Stimulated activated CD4-positive, alpha-beta T cell treated with anti-CD3 and anti-CD28 coated beads, Interleukin-12 subunit alpha, Interleukin-12 subunit beta, amount 100 ng/mL, for 48 hours (primary cell): Measurements from ENCODE around the gene PKP1.

Source experiments
- DNase-seq, 3 donors: peaks; one replicate each; pipeline ENCODE4 v3.0.0-alpha.2; 2020; ENCODE audit warnings: low read depth in 2 of 3, low spot score in 1 of 3

Gene PKP1

GRCh38 chr1:201259476-201260235, 23.6 kb upstream of the PKP1 start:
- DNase-seq = no peak

- DNase-seq = no peak
These were observed 23.1 kb upstream of the PKP1 start for GRCh38 chr1:201260236-201260590.

GRCh38 chr1:201260648-201261311, 22.5 kb upstream of the PKP1 start:
- DNase-seq = no peak

- DNase-seq = no peak
These were observed 21.3 kb upstream of the PKP1 start for GRCh38 chr1:201261771-201262547.

- DNase-seq = no peak
These were observed 20.2 kb upstream of the PKP1 start for GRCh38 chr1:201262963-201263608.

GRCh38 chr1:201264072-201264471, 19.2 kb upstream of the PKP1 start:
- DNase-seq = no peak

- no peak for DNase-seq
These were observed 18.8 kb upstream of the PKP1 start for GRCh38 chr1:201264554-201264953.

GRCh38 chr1:201265756-201266155, 17.6 kb upstream of the PKP1 start:
- no peak for DNase-seq

- no peak for DNase-seq
These were observed 17.0 kb upstream of the PKP1 start for GRCh38 chr1:201266276-201266675.

GRCh38 chr1:201266774-201267173, 16.5 kb upstream of the PKP1 start:
- DNase-seq = no peak

- no peak for DNase-seq
These were observed 15.7 kb upstream of the PKP1 start for GRCh38 chr1:201267481-201268229.

GRCh38 chr1:201268604-201269151, 14.6 kb upstream of the PKP1 start:
- DNase-seq = no peak

- no peak for DNase-seq
These were observed 14.0 kb upstream of the PKP1 start for GRCh38 chr1:201269281-201269680.

- DNase-seq = no peak
These were observed 13.4 kb upstream of the PKP1 start for GRCh38 chr1:201269900-201270410.

- no peak for DNase-seq
These were observed 12.5 kb upstream of the PKP1 start for GRCh38 chr1:201270616-201271390.

- no peak for DNase-seq
These were observed 10.5 kb upstream of the PKP1 start for GRCh38 chr1:201272799-201273198.

GRCh38 chr1:201274616-201275252, 8.6 kb upstream of the PKP1 start:
- DNase-seq = no peak

- DNase-seq = no peak
These were observed 8.0 kb upstream of the PKP1 start for GRCh38 chr1:201275253-201275666.

GRCh38 chr1:201276891-201277290, 6.4 kb upstream of the PKP1 start:
- DNase-seq = no peak
